Osteoblast (primary cell): Measurements from ENCODE around the gene ACTR10. TPM values are rescaled to one million over a fixed set of nuclear protein-coding genes. Genes with fewer than 3 reads are reported as not detected.

Experiments
- DNase-seq: peaks from one replicate; pipeline ENCODE4 v3.0.0; 2011; ENCODE audit warnings: low spot score, mixed read lengths; ENCODE audit not compliant: insufficient read length; ENCODE audit errors: missing footprints
- H2AFZ ChIP-seq: 2 replicates; pipeline ENCODE4 v1.6.0; 2011; ENCODE audit warnings: mild to moderate bottlenecking, low read length
- H3K27ac ChIP-seq: 2 replicates; pipeline ENCODE4 v1.5.1; 2011; ENCODE audit warnings: mild to moderate bottlenecking, low read depth, low read length, moderate library complexity
- H3K27me3 ChIP-seq: 2 replicates; pipeline ENCODE4 v1.6.0; 2012; ENCODE audit warnings: mild to moderate bottlenecking, control low read depth, inconsistent platforms, low read length, moderate library complexity; ENCODE audit not compliant: insufficient read depth
- H3K36me3 ChIP-seq: 2 replicates; pipeline ENCODE4 v1.5.1; 2011; ENCODE audit warnings: mild to moderate bottlenecking, low read length, control low read depth, moderate library complexity; ENCODE audit not compliant: insufficient read depth
- H3K4me1 ChIP-seq: 2 replicates; pipeline ENCODE4 v1.5.1; 2011; ENCODE audit warnings: mild to moderate bottlenecking, low read length, control low read depth, moderate library complexity; ENCODE audit not compliant: insufficient read depth
- H3K4me2 ChIP-seq: 2 replicates; pipeline ENCODE4 v1.6.0; 2011; ENCODE audit warnings: mild to moderate bottlenecking, low read length; ENCODE audit not compliant: insufficient read depth
- H3K4me3 ChIP-seq: fragments of 200-600 bp; sonication (generic); 3 replicates; pipeline ENCODE4 v1.5.1; 2012; ENCODE audit warnings: mild to moderate bottlenecking, low read length, inconsistent platforms; ENCODE audit not compliant: insufficient read depth
- H3K79me2 ChIP-seq: 2 replicates; pipeline ENCODE4 v1.6.0; 2012; ENCODE audit warnings: mild to moderate bottlenecking, low read length, control low read depth, inconsistent platforms; ENCODE audit not compliant: insufficient read depth
- H3K9me3 ChIP-seq: 2 replicates; pipeline ENCODE4 v1.5.1; 2011; ENCODE audit warnings: low read depth, low read length, control low read depth
- H4K20me1 ChIP-seq: 2 replicates; pipeline ENCODE4 v1.6.0; 2012; ENCODE audit warnings: mild to moderate bottlenecking, low read length, control low read depth; ENCODE audit not compliant: insufficient read depth
- CTCF ChIP-seq: IDR thresholded peaks from 2 replicates; pipeline ENCODE4 v1.5.1; 2011; ENCODE audit warnings: mild to moderate bottlenecking, low read depth, low read length, moderate library complexity; ENCODE audit errors: extremely low read depth
- total RNA-seq: library from RNA; depleted of rRNA; stranded (reverse); fragments of >200 nt; gene quantifications from 2 replicates; pipeline ENCODE4 v1.2.3, GENCODE V29; 2012

Gene ACTR10
- total RNA-seq, 1 donor = 63.0 TPM

GRCh38 chr14:58265401-58265800 is 65.5 kb downstream of the ACTR10 start:
- DNase-seq = no peak
- H4K20me1 ChIP-seq = no peaks in the 10 kb centered on the region
- H3K4me2 ChIP-seq = no peak overlapping the region
- H3K4me1 ChIP-seq = no peaks in the 10 kb centered on the region
- H3K27me3 ChIP-seq = no peaks in the 10 kb centered on the region
- H3K27ac ChIP-seq = no peak overlapping the region
- H3K79me2 ChIP-seq = peaks cover 41% of the 10 kb centered on the region
- no peak for TF ChIP-seq CTCF
- H3K9me3 ChIP-seq = no peaks in the 10 kb centered on the region
- H3K36me3 ChIP-seq = peaks cover 86% of the 10 kb centered on the region
- no peak overlapping the region for H3K4me3 ChIP-seq
- H2AFZ ChIP-seq = no peak overlapping the region

DNA sequence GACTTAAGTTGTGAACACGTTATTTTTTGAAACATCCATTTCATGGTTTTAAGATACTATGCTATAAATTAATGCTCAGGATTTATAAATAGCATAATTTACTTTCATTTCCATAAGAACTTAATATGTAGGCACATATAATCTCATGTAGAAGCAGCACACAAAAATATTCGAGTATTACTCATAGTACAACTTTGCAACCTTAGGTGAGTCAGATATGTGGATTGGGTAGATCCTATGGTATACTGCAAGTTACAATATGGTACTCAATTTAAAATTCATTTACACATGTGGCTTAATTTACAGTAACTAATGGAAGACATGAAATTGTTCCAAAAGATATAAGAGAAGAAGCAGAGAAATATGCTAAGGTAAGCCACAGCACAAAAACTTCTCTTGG is 70.7 kb downstream of the ACTR10 start:
- Histone ChIP-seq H2AFZ (no peak overlapping the region), H3K36me3 (peaks cover 78% of the 10 kb centered on the region), H4K20me1 (peaks cover 3% of the 10 kb centered on the region), H3K4me1 (no peaks in the 10 kb centered on the region), H3K9me3 (no peaks in the 10 kb centered on the region), H3K27ac (peak overlapping the region; percentile 6), H3K4me3 (no peak overlapping the region), H3K79me2 (peaks cover 68% of the 10 kb centered on the region), H3K27me3 (no peaks in the 10 kb centered on the region), H3K4me2 (no peak overlapping the region)
- TF ChIP-seq CTCF = no peak
- no peak for DNase-seq

- Histone ChIP-seq H2AFZ (no peak overlapping the region), H4K20me1 (peaks cover 3% of the 10 kb centered on the region), H3K4me3 (no peak overlapping the region), H3K4me2 (no peak overlapping the region), H3K27me3 (no peaks in the 10 kb centered on the region), H3K36me3 (peaks cover 63% of the 10 kb centered on the region), H3K79me2 (peaks cover 83% of the 10 kb centered on the region), H3K4me1 (peaks cover 4% of the 10 kb centered on the region), H3K9me3 (no peaks in the 10 kb centered on the region), H3K27ac (peak overlapping the region; percentile 20)
- TF ChIP-seq CTCF = no peak
- peak; percentile 25 for DNase-seq
These were observed 72.8 kb downstream of the ACTR10 start for GRCh38 chr14:58272588-58273372.

DNA sequence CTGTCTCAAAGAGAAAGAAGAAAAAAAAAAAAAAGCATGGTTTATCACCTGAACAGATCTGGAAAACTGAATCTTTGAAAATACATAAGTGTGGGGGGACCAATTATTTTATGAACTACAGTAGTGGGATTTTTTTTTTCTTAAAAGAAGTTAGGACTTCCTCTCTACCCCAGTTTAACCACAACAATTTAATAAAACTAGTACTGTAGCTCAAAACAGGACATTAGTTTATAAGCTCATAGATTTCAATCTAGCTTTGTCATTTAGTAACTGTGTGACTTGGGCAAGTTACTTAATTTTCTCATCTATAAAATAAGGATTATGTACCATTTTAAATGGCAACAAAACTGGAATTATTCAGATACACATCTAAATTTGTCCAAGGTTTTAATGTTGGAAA is 74.9 kb downstream of the ACTR10 start:
- Histone ChIP-seq H3K4me1 (peaks cover 4% of the 10 kb centered on the region), H3K27ac (no peak overlapping the region), H3K9me3 (no peaks in the 10 kb centered on the region), H3K79me2 (peaks cover 88% of the 10 kb centered on the region), H3K36me3 (peaks cover 64% of the 10 kb centered on the region), H2AFZ (no peak overlapping the region), H3K4me3 (no peak overlapping the region), H3K27me3 (no peaks in the 10 kb centered on the region), H3K4me2 (no peak overlapping the region), H4K20me1 (peaks cover 3% of the 10 kb centered on the region)
- no peak for DNase-seq
- no peak for TF ChIP-seq CTCF
